SK-N-SH (cell line): ENCODE results near the gene TOM1L2.

Experiments used
- MXI1 ChIP-seq: IDR thresholded peaks from 2 replicates; pipeline ENCODE4 v1.6.1; 2012; ENCODE audit warnings: mild to moderate bottlenecking, low read depth, low read length, improper control_type of control experiment
- POLR2AphosphoS5 ChIP-seq: IDR thresholded peaks from 2 replicates; pipeline ENCODE4 v1.6.1; 2012; ENCODE audit warnings: low read depth, low read length
- RAD21 ChIP-seq: IDR thresholded peaks from 2 replicates; pipeline ENCODE4 v1.6.1; 2012; ENCODE audit warnings: mild to moderate bottlenecking, low read length
- RXRA ChIP-seq: IDR thresholded peaks from 2 replicates; pipeline ENCODE4 v1.4.0; 2012; ENCODE audit warnings: low read depth, mild to moderate bottlenecking, borderline replicate concordance
- SIN3A ChIP-seq: IDR thresholded peaks from 2 replicates; pipeline ENCODE4 v1.6.1; 2012; ENCODE audit warnings: low read depth, mild to moderate bottlenecking, low read length, moderate library complexity, borderline replicate concordance
- SMC3 ChIP-seq: IDR thresholded peaks from 2 replicates; pipeline ENCODE4 v1.6.1; 2012; ENCODE audit warnings: low read depth, low read length, improper control_type of control experiment
- TAF1 ChIP-seq: IDR thresholded peaks from 2 replicates; pipeline ENCODE4 v1.6.1; 2012; ENCODE audit warnings: low read depth, mild to moderate bottlenecking, low read length, moderate library complexity, borderline replicate concordance
- TCF12 ChIP-seq: IDR thresholded peaks from 2 replicates; pipeline ENCODE4 v1.4.0; 2012
- YY1 ChIP-seq: IDR thresholded peaks from 2 replicates; pipeline ENCODE4 v1.4.0; 2012; ENCODE audit warnings: low read depth, mild to moderate bottlenecking
- TF ChIP-seq, protein P1 (sequence below): IDR thresholded peaks from 2 replicates; pipeline ENCODE4; 2012
- TF ChIP-seq, protein P2 (sequence below): IDR thresholded peaks from 2 replicates; pipeline ENCODE4 v1.4.0; 2012; ENCODE audit warnings: low read depth

DNA sequence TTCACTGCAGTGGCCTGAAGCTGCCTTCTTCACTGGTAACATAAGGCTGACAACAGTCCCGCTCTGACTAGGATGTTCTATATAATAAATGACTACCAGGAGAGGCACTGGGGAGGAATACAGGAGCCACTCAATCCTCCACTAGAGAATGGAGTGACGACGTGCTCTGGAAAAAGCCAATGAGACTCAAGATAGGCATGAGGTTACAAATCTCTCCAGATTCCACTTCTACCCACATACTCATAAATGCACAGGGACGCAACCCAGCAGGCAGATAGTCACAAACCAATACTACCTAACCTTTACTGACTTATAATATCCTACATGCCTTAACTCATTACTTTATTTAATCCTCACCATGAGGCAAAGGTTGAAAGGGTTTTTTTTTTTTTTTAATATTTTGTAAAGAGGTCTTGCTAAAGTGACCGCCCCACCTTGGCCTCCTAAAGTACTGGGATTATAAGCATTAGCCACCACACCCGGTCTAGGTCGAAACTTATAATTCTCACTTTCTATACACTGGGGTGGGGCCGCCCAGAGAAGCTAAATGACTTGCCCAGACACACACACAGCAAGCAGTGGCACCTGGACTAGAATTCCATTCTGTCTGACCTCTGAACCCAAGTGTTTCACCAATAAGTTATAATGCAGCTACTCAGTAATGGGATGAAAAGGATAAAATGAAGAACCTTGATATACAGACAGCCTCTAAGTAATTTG, 33.7 kb downstream of the TOM1L2 start:
- no peak for TF ChIP-seq SIN3A
- TF ChIP-seq POLR2AphosphoS5, result no peak
- no peak for TF ChIP-seq SMC3
- TF ChIP-seq, protein P1, sequence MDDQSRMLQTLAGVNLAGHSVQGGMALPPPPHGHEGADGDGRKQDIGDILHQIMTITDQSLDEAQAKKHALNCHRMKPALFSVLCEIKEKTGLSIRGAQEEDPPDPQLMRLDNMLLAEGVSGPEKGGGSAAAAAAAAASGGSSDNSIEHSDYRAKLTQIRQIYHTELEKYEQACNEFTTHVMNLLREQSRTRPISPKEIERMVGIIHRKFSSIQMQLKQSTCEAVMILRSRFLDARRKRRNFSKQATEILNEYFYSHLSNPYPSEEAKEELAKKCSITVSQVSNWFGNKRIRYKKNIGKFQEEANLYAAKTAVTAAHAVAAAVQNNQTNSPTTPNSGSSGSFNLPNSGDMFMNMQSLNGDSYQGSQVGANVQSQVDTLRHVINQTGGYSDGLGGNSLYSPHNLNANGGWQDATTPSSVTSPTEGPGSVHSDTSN, result no peak
- TF ChIP-seq TAF1, result no peak
- no peak for TF ChIP-seq YY1
- TF ChIP-seq RAD21, result no peak
- no peak for TF ChIP-seq MXI1
- TF ChIP-seq RXRA, result no peak
- TF ChIP-seq, protein P2, sequence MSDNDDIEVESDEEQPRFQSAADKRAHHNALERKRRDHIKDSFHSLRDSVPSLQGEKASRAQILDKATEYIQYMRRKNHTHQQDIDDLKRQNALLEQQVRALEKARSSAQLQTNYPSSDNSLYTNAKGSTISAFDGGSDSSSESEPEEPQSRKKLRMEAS, result no peak
- no peak for TF ChIP-seq TCF12
